ENCODE measurements around the gene GANAB.

GRCh38 chr11:62610814-62611704 is 35.4 kb downstream of the GANAB start:
- no peak for TF ChIP-seq CTCF (IDR thresholded peaks at IDR 0.05)
- no peak for TF ChIP-seq POLR2A (IDR thresholded peaks at IDR 0.05)

All from testis (tissue), 2 donors.